GM19452 (cell line): Measurements from ENCODE around the gene BOK.
"Not testable (repeated sequence)": the region's sequence is repeated elsewhere in the genome, so short reads cannot be mapped to it uniquely, and the experiment has no call there.

Source experiments
- ATAC-seq: cut with Tn5 transposase; IDR thresholded peaks from one replicate; pipeline ENCODE4 v1.9.1; 2021; ENCODE audit not compliant: unreplicated experiment

Gene BOK

GRCh38 chr2:241571821-241572620, 13.5 kb downstream of the BOK start:
- no peak for ATAC-seq

DNA sequence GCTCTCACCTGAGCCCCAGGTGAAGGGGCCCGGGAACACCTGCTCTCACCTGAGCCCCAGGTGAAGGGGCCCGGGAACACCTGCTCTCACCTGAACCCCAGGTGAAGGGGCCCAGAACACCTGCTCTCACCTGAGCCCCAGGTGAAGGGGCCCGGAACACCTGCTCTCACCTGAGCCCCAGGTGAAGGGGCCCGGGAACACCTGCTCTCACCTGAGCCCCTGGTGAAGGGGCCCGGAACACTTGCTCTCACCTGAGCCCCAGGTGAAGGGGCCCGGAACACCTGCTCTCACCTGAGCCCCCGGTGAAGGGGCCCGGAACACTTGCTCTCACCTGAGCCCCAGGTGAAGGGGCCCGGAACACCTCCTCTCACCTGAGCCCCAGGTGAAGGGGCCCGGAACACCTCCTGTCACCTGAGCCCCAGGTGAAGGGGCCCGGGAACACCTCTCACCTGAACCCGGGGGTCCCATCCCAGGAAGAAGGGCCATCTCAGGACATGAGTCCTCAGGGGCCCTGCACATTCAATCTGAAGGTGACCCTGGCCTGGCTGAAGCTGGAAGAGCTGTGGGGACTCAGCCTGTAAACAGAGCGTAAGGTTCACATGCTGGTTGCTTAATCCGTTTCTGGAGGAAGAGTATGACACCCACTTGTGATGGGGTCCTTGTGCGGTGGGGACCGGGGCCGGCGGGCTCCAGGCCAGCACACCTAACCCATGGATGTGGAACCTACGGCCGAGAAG, 14.5 kb downstream of the BOK start:
- not testable (repeated sequence) for ATAC-seq

DNA sequence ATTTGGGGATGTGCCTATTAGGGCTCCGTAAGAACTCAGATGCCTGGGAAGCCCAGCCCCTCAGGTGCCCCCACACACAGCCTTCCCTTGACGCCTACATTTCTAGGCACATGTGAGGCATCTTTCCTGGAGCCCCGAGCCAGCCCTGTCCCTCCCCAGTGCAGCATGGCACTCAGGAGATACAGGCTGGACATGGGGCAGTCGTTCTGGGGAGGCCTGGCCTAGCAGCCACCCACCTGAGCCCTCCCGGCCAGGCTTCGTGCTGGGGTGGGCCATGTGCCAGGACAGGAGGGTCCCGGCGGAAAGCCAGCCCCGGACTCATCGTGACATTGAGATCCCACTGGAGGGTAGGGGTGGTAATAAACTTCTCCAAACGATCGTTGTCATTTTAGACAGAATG, 15.2 kb downstream of the BOK start:
- ATAC-seq, result no peak

GRCh38 chr2:241574911-241575623, 16.5 kb downstream of the BOK start:
- no peak for ATAC-seq

GRCh38 chr2:241575624-241576292, 17.2 kb downstream of the BOK start:
- no peak for ATAC-seq

DNA sequence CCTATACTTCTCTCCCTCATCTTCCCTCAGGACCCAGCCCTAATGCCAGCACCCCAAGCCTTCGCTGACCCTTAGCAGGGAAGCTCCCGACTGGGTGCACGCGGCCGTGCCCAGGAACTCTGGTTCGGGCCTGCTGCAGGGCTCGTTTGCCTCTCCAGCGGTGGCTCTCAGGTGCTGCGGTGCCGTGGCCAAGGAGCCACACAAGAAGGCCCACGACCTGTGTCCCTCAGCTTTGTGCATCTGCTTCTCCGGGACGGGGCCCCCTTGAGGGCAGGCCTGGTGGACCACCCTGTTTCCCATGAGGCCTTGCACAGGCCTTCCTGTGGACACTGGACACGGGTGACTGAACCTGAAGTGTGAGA, 17.7 kb downstream of the BOK start:
- no peak for ATAC-seq

DNA sequence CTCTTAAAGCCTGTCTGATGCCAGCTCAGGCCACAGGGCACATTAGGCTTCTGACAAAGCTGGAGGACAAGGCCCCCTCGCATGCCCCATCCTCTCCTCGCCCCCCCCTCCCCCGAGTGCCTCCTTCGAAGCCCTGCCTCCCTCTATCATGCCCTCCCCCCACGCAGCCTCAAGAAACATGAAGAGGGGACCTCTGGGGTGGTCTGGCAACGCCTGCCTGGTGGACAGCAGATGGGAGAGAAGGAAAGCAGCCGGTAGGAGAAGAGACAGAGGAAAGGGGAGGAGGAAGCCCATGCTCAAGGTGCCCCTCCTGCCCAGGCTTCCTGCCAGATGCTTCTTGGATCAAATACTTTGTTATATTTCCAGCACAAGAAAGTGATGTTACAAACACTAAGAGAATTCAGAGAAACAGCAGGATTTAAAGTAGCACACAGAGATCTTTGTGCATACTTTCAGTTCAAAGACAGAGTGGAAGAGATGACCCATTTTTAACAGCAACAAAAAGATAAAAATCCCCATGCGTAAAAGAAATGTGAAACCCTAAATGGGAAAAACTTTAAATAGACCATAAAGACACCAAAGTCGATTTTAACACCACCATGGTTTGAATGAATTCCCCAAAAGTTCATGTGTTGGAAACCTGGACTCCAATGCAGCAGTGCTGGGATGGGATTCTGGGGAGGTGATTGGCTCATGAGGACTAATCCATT, 19.0 kb downstream of the BOK start:
- no peak for ATAC-seq

- no peak for ATAC-seq
These were observed 20.7 kb downstream of the BOK start for GRCh38 chr2:241579281-241579680.

GRCh38 chr2:241582328-241582727, 23.8 kb downstream of the BOK start:
- no peak for ATAC-seq

DNA sequence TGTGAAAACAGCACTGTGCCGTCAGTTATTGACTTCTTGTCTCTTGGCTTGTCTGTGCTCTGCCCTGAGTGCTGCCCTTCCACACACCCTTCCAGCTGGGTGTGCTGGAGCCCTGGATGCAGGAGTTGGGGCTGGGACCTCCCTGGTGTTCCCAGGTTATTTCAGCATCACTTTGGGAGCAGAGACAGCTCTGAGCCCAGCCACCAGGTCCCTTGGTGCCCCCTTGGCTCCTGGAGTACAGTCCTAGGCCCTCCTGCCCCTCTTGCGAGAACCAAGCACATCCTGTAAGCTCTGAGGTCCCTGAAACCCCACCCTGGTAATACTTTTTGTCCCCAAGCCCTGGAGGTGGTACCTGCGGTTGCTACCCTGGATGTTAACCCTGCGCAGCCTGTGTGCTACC, 24.3 kb downstream of the BOK start:
- no peak for ATAC-seq

DNA sequence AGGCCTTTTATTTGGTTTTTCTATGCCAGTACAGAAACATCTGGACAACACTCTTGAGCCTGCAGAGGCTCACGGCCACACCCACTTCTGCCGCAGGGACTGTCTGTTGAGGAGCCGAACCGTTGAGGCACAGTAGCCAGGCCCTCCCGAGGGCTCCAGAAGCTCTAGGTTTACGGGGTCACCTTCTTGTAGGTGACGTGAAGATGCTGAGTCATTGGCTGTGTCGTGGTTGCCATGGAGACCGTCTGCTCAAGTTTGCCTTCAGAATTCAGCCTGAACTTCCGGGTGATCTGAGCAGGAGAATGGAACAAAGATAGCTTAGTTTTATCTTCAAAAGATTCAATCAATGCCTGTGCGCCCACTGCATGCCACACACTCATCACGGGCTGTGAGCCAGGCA, 25.9 kb downstream of the BOK start:
- no peak for ATAC-seq

- ATAC-seq, result no peak
These were observed 28.2 kb downstream of the BOK start for GRCh38 chr2:241586564-241587264.

- not testable (repeated sequence) for ATAC-seq
These were observed 31.3 kb downstream of the BOK start for GRCh38 chr2:241589863-241590262.

GRCh38 chr2:241590496-241591455, 32.2 kb downstream of the BOK start:
- not testable (repeated sequence) for ATAC-seq

- ATAC-seq, result no peak
These were observed 33.7 kb downstream of the BOK start for GRCh38 chr2:241592126-241592845.

DNA sequence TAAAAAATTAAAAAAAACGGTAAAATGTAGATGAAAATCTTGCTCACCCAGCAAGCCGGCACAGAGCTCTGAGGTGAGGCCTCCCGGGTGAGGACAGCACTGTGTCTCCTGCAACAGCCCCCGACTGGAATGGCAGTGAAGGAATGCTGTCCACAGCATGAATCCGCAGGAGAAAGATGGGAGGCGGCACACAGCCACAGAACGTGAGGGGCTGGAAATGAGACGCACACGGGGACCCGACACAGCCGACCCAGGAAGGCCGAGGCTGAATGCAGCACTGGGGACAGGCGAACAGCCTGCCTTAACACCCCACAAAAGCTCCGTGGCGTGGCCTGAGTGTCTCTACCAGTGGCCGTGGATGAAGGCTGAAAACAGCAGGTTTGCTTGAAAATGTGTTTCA, 34.7 kb downstream of the BOK start:
- no peak for ATAC-seq

DNA sequence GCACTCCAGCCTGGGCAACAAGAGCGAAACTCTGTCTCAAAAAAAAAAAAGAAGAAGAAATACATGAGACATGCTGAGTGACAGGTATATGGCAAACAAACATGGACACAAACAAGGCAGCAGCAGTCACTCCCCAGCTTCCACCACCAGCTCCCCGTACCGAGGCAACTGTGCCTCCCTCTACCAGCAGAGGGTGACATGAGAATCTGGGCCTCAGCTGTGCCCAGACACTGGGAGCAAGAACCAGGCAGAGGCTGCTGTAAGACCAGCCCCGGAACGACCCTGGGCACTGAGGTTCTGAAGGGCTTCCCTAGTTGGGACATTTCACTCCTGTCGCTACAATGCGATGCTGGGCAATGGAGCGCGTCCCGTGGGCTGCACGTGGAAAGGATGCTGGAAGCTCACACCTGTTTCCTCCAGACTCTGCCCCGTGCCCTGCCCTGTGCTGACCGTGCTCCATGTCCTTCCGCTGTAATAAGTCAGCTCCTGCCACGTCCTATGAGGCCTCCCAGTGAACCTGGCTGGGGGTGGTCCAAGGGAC, 37.1 kb downstream of the BOK start:
- ATAC-seq, result no peak

DNA sequence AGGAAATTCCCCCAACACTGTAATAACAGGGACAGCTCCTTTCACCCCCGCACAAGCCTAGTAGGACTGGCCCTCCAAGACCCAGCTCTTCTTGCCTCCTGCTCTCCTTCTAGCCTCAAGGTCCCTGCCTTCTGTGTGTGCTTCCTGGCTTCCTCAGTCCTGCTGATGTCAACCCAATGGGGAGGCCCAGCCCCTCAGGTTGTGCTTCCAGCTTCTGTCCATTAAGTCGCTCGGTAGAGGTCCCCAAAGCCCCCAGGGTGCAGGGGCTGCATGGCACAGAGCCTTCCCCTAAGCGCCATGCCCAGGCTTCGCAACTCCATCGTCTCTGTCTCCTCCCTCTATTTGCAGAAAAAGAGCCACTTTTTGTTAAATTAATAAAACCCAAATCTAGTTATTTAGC, 39.0 kb downstream of the BOK start:
- no peak for ATAC-seq
